ENCODE measurements around the gene TBC1D1. TPM values are rescaled to one million over a fixed set of nuclear protein-coding genes. Genes with fewer than 3 reads are reported as not detected.

The TBC1D1 gene
- total RNA-seq, 2 donors from 2014 or later, result 139 to 220 TPM

DNA sequence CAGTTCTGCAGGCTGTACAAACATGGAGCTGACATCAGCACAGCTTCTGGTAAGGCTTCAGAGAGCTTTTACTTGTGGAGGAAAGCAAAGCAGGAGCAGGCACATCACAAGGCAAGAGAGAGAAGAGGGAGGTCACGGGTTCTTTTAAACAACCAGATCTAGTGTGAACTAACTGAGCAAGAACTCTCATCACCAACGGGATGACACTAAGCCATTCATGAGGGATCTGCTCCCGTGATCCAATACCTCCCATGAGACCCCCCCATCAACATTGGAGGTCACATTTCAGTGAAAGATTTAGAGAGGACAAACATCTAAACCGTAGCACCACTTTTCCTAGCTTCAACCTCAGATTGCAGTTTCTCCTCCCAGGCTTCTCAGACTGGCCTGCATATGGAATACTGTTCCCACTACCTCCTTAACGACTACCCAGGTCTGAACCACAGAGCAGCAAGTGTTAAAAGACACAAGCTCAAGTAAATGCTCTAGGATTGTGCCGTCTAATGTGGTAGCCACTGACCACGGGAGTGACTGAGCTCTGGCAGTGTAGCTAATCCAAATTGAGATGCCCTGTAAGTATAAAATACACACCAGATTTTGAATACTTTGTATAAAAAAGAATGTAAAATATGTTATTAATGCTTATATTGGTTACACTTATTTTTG lies 262.0 kb downstream of the TBC1D1 start:
- no peak for TF ChIP-seq CTCF (IDR thresholded peaks at IDR 0.05)
- peaks cover 0 to 33% of the 10 kb centered on the region in 2 donors for H3K4me1 ChIP-seq
- DNase-seq (ENCODE audit: low spot score), result no peak

GRCh38 chr4:38153387-38153760 lies 262.5 kb downstream of the TBC1D1 start:
- TF ChIP-seq CTCF (IDR thresholded peaks at IDR 0.05), result no peak
- no peak overlapping the region for H3K4me3 ChIP-seq
- peaks cover 0 to 33% of the 10 kb centered on the region in 2 donors for H3K4me1 ChIP-seq

More for the DNA sequence above, 262.0 kb downstream of the TBC1D1 start:
- Histone ChIP-seq H3K27me3 (no peaks in the 10 kb centered on the region), H3K4me3 (no peak overlapping the region), H3K36me3 (no peaks in the 10 kb centered on the region), H3K27ac (no peak overlapping the region), H3K9me3 (no peaks in the 10 kb centered on the region)

DNA sequence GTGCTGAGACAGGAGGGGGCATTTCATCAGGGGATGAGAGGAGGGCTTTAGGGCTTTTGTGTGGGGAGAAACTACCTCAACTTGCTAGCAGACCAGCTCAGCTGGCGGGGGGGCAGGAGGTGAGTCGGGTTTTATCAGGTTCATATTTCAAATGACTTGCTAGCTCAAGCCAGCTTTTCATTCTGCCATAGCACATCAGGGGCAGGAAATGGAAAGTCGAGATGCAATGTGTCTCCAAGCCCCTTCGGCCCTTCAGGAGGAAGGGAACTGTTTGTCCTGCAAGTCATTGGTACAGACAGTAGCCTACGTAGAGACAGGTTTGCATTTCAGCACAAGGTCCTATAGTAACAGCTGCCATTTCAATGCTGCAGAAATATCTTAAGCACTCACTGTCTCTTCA lies 263.4 kb downstream of the TBC1D1 start:
- H3K27me3 ChIP-seq, result no peaks in the 10 kb centered on the region
- peak overlapping the region; percentile 55 to 66 for H3K27ac ChIP-seq
- peaks cover 0 to 33% of the 10 kb centered on the region in 2 donors for H3K4me1 ChIP-seq
- TF ChIP-seq CTCF (IDR thresholded peaks at IDR 0.05), result no peak
- no peak for DNase-seq (ENCODE audit: low spot score)
- no peak overlapping the region for H3K4me3 ChIP-seq
- no peaks in the 10 kb centered on the region for H3K9me3 ChIP-seq
- H3K36me3 ChIP-seq, result no peaks in the 10 kb centered on the region

More at GRCh38 chr4:38153387-38153760, 262.5 kb downstream of the TBC1D1 start:
- Histone ChIP-seq H3K27ac (no peak overlapping the region), H3K27me3 (no peaks in the 10 kb centered on the region), H3K9me3 (no peaks in the 10 kb centered on the region), H3K36me3 (no peaks in the 10 kb centered on the region)
- no peak for DNase-seq (ENCODE audit: low spot score)

DNA sequence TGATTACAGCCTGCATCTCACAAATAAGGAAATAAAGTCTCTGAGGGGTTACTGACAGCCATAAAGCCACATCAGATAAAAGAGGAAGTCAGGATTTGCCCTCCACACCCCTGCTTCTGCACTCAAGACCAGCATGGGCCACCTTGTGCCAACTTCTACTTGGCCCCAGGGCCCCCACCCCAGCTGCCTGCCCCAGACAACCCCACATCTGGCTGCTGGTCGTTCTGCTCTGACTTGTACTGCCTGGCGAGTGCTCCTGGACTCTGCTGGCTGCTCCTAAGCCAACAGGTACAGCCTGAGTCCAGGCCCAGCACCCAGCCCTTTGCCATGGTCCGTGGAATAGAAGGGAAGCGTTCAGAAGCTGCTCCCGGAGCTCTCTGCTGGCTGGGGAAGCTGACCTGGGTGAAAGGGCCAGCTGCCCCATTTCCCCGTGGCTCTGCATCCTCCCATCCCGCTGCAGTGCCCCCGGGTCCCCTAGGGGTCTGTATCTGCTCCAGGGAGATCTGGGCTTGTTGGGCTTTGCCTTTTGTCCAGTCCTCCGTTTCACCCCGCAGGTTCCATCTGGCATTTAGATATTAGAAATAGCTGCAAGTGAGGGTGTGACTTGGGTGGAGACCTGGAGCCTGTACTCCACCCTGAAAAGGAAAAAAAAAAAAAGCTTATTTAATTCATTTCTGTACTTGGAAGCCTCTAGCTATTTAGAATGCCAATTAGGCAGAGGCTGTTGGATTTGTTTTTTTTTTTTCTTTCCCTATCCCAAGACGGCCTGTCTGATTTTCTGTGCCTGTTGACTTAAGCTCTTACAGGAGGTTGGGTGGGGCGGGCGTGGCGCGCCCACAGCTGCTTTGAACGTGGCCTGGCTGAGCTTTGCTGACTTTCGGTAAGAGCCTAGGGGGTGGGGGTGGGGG lies 264.1 kb downstream of the TBC1D1 start:
- Histone ChIP-seq H3K36me3 (no peaks in the 10 kb centered on the region), H3K4me1 (peaks cover 0 to 28% of the 10 kb centered on the region in 2 donors), H3K27ac (peak overlapping the region; percentile 55 to 66), H3K4me3 (no peak overlapping the region), H3K27me3 (no peaks in the 10 kb centered on the region), H3K9me3 (no peaks in the 10 kb centered on the region)
- DNase-seq (ENCODE audit: low spot score), result no peak
- TF ChIP-seq CTCF (IDR thresholded peaks at IDR 0.05), result no peak

GRCh38 chr4:38155589-38156294 lies 264.9 kb downstream of the TBC1D1 start:
- TF ChIP-seq CTCF (IDR thresholded peaks at IDR 0.05), result no peak
- Histone ChIP-seq H3K9me3 (no peaks in the 10 kb centered on the region), H3K36me3 (no peaks in the 10 kb centered on the region), H3K4me1 (peaks cover 0 to 27% of the 10 kb centered on the region in 2 donors), H3K27me3 (no peaks in the 10 kb centered on the region), H3K4me3 (no peak overlapping the region), H3K27ac (peak overlapping the region; percentile 55 to 60)
- no peak for DNase-seq (ENCODE audit: low spot score)
